GM23338 (cell line): ENCODE measurements around the gene FCGBP.

ENCODE experiments used
- CREB1 ChIP-seq: fragments of 250-450 bp; sonication (Bioruptor Pico); IDR thresholded peaks from 2 replicates; pipeline ENCODE4 v1.5.0; 2020; ENCODE audit warnings: low read depth, mild to moderate bottlenecking, moderate library complexity
- EZH2 ChIP-seq: fragments of 200-600 bp; sonication (generic); IDR thresholded peaks from one replicate; pipeline ENCODE4 v1.8.0; 2017; ENCODE audit warnings: antibody characterized with exemption, mild to moderate bottlenecking, low read depth; ENCODE audit not compliant: unreplicated experiment
- EZH2phosphoT487 ChIP-seq: fragments of 200-600 bp; sonication (generic); IDR thresholded peaks from one replicate; pipeline ENCODE4 v1.8.1; 2018; ENCODE audit warnings: antibody characterized with exemption; ENCODE audit not compliant: unreplicated experiment
- JUNB ChIP-seq: IDR thresholded peaks from one replicate; pipeline ENCODE4 v1.6.1; 2016; ENCODE audit warnings: antibody characterized with exemption; ENCODE audit not compliant: unreplicated experiment
- NANOG ChIP-seq: IDR thresholded peaks from 2 replicates; pipeline ENCODE4 v1.6.1; 2016; ENCODE audit warnings: antibody characterized with exemption, borderline replicate concordance
- POLR2AphosphoS5 ChIP-seq: IDR thresholded peaks from 2 replicates; pipeline ENCODE4 v1.6.1; 2016; ENCODE audit warnings: antibody characterized with exemption, low read depth
- STAT1 ChIP-seq: IDR thresholded peaks from one replicate; pipeline ENCODE4 v1.6.1; 2016; ENCODE audit warnings: antibody characterized with exemption; ENCODE audit not compliant: unreplicated experiment
- TF ChIP-seq, protein P1 (sequence below), 2 experiments: fragments of 200-600 bp in 1 of 2; sonication (generic) in 1 of 2; conservative IDR thresholded peaks; 2 replicates each; pipeline versions ENCODE4 v1.5.1 to v1.6.1; 2016 to 2017; ENCODE audit warnings: antibody characterized with exemption in 2 of 2, low read depth in 2 of 2, mild to moderate bottlenecking in 2 of 2, moderate library complexity in 1 of 2
- TF ChIP-seq, protein P2 (sequence below): IDR thresholded peaks from one replicate; pipeline ENCODE4 v1.6.1; 2018; ENCODE audit warnings: antibody characterized with exemption; ENCODE audit not compliant: unreplicated experiment
- TF ChIP-seq, protein P3 (sequence below): IDR thresholded peaks from 2 replicates; pipeline ENCODE4 v1.6.1; 2016; ENCODE audit warnings: antibody characterized with exemption

DNA sequence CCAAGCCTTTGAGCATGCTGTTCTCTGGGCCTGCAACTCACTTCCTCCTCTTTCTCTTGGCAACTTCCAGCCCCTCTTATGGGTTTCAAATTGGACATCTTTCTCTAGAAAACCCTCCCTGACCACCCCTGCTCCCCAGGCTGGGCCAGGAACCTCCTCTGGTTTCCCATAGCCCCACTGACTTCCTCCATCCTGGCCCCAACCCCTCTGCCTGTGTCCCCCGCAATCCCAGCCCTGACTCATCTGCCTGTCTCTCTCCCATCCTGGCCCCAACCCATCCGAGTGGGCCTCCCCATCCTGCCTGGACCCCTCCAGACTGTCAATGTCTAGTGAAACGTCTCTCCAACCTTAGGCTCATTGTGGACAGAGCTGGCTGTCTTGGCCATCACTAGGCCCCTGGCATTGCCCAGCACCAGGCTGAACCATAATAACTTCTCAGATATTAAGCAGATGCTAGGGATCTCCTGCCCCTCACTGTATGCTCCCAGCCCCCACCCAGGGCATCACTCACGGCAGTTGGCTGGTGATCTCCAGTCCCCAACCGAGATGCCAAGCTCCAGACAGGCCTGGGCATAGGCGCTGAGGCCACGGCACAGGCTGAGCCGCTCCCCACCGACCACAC, 16.8 kb downstream of the FCGBP start:
- TF ChIP-seq, protein P1, sequence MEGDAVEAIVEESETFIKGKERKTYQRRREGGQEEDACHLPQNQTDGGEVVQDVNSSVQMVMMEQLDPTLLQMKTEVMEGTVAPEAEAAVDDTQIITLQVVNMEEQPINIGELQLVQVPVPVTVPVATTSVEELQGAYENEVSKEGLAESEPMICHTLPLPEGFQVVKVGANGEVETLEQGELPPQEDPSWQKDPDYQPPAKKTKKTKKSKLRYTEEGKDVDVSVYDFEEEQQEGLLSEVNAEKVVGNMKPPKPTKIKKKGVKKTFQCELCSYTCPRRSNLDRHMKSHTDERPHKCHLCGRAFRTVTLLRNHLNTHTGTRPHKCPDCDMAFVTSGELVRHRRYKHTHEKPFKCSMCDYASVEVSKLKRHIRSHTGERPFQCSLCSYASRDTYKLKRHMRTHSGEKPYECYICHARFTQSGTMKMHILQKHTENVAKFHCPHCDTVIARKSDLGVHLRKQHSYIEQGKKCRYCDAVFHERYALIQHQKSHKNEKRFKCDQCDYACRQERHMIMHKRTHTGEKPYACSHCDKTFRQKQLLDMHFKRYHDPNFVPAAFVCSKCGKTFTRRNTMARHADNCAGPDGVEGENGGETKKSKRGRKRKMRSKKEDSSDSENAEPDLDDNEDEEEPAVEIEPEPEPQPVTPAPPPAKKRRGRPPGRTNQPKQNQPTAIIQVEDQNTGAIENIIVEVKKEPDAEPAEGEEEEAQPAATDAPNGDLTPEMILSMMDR (conservative IDR thresholded peaks at IDR 0.05; ENCODE audit: low read depth in 2 of 2) = no peak
- TF ChIP-seq EZH2phosphoT487 (no peak), POLR2AphosphoS5 (no peak), STAT1 (no peak), EZH2 (no peak), CREB1 (CRISPR knock-in tag) (no peak), JUNB (no peak), NANOG (no peak)
- TF ChIP-seq, protein P2, sequence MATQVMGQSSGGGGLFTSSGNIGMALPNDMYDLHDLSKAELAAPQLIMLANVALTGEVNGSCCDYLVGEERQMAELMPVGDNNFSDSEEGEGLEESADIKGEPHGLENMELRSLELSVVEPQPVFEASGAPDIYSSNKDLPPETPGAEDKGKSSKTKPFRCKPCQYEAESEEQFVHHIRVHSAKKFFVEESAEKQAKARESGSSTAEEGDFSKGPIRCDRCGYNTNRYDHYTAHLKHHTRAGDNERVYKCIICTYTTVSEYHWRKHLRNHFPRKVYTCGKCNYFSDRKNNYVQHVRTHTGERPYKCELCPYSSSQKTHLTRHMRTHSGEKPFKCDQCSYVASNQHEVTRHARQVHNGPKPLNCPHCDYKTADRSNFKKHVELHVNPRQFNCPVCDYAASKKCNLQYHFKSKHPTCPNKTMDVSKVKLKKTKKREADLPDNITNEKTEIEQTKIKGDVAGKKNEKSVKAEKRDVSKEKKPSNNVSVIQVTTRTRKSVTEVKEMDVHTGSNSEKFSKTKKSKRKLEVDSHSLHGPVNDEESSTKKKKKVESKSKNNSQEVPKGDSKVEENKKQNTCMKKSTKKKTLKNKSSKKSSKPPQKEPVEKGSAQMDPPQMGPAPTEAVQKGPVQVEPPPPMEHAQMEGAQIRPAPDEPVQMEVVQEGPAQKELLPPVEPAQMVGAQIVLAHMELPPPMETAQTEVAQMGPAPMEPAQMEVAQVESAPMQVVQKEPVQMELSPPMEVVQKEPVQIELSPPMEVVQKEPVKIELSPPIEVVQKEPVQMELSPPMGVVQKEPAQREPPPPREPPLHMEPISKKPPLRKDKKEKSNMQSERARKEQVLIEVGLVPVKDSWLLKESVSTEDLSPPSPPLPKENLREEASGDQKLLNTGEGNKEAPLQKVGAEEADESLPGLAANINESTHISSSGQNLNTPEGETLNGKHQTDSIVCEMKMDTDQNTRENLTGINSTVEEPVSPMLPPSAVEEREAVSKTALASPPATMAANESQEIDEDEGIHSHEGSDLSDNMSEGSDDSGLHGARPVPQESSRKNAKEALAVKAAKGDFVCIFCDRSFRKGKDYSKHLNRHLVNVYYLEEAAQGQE = no peak
- TF ChIP-seq, protein P3, sequence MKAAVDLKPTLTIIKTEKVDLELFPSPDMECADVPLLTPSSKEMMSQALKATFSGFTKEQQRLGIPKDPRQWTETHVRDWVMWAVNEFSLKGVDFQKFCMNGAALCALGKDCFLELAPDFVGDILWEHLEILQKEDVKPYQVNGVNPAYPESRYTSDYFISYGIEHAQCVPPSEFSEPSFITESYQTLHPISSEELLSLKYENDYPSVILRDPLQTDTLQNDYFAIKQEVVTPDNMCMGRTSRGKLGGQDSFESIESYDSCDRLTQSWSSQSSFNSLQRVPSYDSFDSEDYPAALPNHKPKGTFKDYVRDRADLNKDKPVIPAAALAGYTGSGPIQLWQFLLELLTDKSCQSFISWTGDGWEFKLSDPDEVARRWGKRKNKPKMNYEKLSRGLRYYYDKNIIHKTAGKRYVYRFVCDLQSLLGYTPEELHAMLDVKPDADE = no peak
